GM21528 (cell line): ENCODE results near the gene PLIN3.
"Not testable (repeated sequence)": the region's sequence is repeated elsewhere in the genome, so short reads cannot be mapped to it uniquely, and the experiment has no call there.

Experiments
- ATAC-seq: cut with Tn5 transposase; IDR thresholded peaks from one replicate; pipeline ENCODE4 v1.9.1; 2021; ENCODE audit warnings: mild to moderate bottlenecking, moderate library complexity; ENCODE audit not compliant: unreplicated experiment, low FRiP score

Gene PLIN3

DNA sequence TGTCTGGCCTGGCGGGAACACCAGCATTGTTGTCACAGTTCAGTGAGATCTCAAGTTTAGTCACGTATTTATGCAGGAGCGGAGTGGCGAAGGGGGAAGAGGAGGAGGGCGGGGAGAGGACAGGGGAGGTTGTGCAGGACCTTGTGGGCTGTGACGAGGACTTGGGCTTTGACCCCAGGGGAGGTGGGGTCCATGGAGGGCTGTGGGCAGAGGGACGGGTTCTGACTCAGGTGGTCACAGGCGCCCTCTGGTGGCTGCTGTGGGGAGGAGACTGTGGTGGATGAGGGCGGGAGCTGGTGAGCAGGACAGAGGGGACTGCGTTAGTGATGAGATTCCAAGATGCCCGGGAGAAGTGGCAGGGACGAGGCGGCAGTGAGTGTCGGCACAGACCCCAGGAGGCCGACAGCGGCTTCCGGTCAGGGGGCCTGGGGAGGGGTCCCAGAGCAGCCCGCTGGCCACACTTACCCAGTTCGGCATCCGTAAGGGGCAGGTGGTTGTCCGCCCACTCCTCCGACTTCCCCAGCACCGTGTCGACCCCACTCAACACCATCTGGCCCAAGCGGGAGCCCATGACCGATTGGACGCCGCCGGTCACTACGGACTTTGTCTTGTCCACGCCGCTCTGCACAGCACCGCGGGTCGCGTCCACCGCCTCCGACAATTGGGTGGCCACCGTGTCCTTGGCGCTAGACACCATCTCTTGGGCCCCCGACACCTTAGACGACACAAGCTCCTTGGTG lies 15.7 kb downstream of the PLIN3 start:
- no peak for ATAC-seq

DNA sequence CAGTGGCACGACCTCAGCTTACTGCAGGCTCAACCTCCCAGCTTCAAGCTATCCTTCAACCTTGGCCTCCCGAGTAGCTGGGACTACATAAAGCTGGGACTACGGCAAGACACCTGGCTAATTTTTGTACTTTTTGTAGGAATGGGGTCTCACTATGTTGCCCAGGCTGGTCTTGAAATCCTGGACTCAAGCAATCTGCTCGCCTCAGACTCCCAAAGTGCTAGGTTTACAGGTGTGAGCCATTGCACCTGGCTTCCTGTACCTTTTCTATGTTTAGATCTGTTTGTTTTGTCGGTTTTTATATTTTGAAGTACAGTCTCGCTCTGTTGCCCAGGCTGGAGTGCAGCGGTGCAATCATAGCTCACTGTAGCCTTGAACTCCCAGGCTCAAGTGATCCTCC lies 18.4 kb downstream of the PLIN3 start:
- ATAC-seq = no peak

DNA sequence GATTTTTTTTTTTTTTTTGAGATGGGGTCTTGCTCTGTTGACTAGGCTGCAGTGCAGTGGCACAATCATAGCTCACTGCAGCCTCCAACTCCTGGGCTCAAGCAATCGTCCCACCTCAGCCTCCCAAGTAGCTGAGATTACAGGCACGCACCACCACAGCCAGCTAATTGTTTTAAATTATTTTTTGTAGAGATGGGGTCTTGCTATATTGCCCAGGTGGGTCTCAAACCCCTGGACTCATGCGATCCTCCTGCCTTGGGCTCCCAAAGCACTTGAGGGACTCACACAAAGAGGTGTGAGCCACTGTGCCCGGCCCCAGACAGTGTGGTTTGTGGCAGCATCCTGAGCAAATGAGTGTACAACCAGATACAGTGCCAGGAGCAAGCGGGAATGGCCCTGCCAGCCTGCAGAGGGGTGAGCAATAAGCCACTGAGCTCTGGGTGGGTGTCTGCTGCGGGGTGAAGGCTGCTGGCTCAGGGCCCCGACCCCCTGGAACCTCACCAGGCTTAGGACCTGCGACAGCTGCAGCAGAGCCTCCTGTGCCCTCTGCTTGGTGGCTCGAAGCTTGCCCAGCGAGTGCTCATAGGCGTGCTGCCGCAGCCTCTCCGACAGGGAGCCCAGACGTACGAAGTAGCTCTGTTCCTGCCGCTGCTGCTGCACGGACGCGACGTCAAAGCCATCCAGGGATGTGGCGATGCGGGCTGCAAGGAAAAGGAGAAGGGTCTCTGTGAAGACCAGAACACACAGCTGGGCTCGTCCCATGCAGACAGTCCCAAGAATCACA lies 20.1 kb downstream of the PLIN3 start:
- ATAC-seq = no peak

DNA sequence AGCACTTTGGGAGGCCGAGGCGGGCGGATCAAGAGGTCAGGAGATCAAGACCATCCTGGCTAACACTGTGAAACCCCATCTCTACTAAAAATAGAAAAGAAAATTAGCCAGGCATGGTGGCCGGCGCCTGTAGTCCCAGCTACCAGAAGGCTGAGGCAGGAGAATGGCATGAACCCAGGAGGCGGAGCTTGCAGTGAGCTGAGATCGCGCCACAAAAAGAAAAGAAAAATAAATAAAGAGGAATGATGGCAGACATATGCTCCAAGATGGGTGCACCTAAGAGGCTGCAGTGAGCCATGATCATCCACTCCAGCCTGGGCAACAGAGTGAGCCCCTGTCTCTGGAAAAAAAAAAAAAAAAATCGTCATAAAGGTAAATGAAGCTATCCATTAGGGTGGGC lies 21.5 kb downstream of the PLIN3 start:
- not testable (repeated sequence) for ATAC-seq

DNA sequence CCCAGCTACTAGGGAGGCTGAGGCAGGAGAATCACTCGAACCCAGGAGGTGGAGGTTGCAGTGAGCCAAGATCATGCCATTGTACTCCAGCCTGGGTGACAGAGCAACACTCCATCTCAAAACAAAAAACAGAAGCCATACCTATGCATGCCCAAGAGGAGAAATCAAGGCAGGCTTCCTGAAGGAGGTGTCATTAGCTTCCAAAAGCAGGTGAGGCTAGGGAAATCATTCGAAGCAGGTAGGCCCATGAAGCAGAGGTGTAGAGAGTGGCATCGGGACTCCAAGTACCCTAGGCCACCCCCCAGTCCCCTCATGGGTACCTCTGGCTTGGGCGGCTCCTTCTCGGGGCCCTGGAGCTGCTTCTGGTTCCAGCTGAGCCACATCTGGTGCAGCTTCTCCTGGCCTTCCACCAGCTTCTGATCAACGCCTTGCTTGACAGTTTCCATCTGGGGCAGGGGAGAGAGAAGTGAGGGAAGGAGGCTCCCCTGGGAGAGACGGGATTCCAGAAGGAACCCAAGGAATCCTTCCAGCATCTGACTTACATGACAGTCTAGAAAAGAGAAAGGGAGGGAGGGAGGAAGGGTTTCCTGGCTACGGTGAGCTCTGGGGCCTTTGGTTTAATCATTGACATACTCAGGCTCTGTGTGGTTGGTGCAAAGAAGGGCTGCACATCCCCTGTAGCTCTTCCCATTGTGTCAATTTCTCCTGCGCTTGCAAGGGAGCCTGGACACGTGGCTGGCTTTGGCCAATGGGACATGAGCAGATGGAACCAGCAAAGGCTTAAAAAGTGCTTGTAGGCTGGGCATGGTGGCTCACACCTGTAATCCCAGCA lies 22.9 kb downstream of the PLIN3 start:
- no peak for ATAC-seq

DNA sequence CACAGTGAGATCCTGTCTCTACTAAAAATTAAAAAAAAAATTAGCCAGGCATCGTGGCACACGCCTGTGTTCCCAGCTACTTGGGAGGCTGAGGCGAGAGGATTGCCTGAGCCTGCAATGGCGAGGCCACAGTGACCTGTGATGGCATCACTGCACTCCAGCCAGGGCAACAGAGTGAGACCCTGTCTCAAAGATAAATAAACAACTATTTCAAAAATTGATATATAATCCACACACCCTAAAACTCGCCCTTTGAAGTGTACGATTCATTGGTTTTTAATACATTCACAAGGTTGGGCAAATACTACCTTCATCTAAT lies 23.9 kb downstream of the PLIN3 start:
- ATAC-seq = no peak

DNA sequence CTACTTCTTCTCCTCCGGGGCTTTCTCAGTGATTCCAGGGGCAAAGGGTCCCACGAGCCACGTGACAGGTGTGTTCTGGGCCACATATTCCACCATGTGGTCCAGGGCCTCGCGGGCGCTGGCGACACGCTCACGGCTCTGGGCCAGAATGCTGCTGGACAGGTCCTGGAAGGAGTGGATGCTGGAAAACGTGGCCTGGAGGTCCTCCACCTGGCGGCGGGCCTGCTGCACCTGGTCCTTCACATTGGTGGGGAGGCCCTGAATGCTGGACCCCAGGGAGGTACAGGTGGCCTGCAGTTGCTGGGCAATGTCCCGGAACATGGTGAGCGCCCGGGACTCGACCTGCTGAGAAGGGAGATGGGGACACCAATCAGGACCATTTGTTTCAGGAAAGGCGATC lies 28.3 kb downstream of the PLIN3 start:
- ATAC-seq = no peak

DNA sequence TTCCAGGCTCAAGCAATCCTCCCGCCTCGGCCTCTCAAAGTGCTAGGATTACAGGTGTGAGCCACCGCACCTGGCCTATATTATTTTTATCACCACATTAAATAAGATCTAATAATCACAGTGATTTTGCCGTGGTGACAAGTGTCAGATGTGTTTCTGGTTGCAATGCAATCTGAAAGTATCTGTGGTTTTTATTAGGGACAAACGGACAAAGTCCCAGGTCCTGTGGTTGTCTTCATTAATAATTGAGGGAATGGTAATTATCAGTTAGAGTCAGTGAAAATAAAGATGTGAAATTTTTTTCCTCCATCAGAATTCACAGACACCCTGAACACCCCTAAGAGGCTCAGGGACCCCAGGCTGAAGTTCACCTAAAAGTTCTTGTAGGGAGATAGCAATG lies 34.7 kb downstream of the PLIN3 start:
- ATAC-seq = no peak

DNA sequence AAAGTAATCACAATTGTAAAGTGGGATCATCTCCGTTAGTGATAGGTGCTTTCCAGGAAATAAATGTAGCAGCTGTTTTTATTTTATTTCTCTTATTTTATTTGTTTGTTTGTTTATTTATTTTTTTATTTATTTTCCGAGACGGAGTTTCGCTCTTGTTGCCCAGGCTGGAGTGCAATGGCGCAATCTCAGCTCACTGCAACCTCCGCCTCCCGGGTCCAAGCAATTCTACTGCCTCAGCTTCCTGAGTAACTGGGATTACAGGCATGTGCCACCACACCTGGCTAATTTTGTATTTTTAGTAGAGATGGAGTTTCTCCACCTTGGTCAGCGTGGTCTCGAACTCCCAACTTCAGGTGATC lies 35.5 kb downstream of the PLIN3 start:
- not testable (repeated sequence) for ATAC-seq

DNA sequence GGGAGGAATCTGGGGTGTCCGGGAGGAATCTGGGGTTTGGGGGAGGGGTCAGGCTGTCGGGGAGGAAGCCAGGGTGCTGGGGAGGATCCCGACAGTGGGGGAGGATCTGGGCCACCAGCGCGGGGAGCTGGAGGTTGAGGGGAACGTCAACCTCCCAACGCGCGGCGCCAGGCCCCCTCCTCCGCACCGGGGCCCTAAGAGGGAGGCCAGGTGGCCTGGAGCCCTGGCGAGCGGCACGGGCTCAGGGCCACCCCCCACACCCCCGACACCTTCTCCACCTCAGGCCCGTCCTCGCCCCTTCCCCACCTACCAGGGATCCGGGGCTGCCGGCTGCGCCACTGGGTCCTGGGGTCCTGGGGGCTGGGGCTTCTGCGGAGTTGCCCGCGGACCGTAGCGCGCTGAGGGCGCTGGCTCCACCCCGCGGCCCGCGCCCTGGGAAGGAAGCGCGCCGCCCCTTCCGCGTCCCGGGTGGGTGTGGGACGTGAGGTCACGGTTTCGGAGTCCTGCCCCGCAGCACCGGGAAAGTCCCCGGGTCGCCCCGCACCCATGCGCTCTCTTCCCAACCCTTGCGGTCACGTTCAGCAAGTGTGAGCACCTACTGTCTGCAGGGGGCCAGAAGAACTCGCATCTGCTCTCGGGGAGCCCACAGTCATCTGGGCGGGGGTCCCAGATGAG lies 36.0 kb downstream of the PLIN3 start, which contains the start of gene TICAM1:
TICAM1 (minus strand) TSS at position 409 of the 675 bp plus-strand sequence. CDS start 13,335 bp downstream, outside the sequence.
- no peak for ATAC-seq

DNA sequence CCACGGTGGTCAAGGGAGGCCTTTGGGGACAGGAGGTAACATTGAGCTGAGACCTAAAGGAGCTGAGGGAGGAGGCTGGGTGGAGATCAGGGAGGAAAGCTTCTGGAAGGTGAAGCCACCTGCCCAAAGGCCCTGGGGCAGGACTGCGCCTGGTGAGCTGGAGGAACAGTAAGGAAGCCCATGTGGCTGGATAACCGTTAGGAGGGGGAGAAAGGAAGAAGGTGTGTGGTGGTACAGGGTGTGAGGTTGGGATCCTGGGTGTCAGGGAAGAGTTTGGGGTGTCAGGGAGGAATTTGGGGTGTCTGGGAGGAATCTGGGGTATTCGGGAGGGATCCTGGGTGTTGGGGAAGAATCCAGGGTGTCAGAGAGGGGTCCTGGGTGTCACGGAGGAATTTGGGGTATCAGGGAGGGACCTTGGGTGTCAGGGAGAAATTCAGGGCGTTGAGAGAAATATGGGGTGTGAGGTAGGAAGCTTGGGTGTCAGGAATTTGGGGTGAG lies 36.6 kb downstream of the PLIN3 start:
- ATAC-seq = no peak

DNA sequence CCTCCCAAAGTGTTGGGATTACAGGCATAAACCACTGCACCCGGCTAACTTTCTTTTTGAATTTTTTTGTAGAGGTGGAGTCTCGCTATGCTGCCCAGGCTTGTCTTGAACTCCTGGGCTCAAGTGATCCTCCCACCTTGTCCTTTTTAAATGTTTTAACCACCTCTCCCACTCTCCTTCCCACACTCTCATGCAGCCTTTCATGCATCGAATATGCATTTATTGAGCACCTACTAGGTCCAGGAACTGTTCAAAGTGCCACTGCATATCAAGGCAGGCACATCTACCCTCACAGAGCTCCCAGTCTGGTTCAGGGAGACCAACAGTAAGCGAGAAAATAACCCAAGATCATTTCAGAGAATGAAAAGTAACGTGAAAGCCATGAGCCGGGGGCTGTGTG lies 37.1 kb downstream of the PLIN3 start:
- ATAC-seq = no peak

DNA sequence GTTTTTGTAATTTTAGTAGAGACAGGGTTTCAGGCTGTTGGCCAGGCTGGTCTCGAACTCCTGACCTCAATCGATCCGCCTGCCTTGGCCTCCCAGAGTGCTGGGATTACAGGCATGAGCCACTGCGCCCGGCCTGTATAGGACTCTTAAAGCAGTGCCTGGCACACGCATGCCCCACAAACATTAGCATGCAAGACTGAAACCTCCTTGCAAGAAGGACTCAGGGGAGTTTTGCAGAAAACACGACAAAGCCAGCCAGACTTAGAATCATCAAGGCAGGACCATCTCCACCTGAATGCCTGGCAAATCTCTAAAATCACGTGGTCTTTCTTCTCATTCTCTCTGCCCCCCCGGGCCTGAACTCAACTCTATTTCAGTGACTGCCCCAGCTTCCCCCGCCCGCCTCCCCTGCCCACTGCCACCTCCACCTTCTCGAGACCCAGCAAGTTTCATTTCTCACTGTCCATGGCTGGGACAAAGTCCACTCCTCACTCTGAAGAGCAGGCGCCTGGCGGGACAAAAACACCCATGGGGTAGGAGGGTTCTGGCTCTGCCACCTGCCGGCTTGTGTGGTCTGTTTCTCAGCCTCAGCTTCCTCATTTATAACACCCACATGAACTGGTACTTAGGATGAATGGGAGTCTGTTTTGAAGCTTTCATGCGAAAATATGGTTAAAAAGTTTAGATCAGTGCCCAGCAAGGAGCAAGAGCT lies 38.3 kb downstream of the PLIN3 start:
- ATAC-seq = no peak

DNA sequence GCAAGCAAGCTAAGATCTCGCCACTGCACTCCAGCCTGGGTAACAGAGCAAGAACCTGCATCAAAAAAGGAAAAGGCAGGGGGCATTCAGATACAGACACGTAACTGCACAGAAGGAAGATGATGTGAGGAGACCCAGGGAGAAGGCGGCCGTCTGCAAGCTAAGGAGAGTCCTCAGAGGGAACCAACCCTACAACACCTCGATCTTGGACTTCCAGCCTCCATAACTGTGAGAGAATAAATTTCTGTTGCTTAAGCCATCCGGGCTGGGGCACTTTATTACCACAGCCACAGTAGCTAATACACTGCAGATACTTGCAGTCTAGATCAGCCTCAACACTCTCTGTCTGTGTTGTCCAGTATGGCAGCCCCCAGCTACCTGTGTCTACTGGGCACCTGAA lies 43.9 kb downstream of the PLIN3 start:
- no peak for ATAC-seq

DNA sequence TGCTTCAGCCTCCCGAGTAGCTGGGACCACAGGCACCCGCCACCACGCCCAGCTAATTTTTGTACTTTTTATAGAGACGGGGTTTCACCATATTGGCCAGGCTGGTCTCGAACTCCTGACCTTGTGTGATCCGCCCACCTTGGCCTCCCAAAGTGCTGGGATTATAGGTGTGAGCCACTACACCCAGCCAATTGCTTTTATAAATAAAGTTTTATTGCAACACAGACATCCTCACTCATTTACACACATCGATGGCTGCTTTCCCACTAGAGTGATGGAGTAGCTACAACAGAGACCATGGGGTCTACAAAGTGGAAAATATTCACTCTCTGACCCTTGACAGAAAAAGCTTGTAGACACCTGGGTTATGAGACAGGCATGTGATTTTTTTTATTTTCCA lies 45.1 kb downstream of the PLIN3 start:
- not testable (repeated sequence) for ATAC-seq

DNA sequence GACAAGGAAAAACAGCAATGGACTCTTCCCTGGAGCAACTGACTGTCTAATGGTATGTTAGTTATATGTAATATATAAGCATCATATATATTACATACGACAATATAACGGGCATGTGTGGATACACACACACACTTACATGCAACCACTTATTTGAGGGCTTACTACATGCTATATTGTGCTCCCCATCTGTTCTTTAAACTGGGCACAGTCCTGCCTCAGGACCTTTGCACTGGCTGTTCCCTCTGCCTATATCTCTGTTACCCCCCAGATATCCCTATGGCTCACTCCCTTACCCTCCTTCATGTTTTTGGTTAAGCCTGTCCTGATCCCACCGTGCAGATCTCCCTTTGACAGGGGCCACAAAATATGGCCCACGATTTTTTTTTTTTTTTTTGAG lies 46.2 kb downstream of the PLIN3 start:
- ATAC-seq = no peak

DNA sequence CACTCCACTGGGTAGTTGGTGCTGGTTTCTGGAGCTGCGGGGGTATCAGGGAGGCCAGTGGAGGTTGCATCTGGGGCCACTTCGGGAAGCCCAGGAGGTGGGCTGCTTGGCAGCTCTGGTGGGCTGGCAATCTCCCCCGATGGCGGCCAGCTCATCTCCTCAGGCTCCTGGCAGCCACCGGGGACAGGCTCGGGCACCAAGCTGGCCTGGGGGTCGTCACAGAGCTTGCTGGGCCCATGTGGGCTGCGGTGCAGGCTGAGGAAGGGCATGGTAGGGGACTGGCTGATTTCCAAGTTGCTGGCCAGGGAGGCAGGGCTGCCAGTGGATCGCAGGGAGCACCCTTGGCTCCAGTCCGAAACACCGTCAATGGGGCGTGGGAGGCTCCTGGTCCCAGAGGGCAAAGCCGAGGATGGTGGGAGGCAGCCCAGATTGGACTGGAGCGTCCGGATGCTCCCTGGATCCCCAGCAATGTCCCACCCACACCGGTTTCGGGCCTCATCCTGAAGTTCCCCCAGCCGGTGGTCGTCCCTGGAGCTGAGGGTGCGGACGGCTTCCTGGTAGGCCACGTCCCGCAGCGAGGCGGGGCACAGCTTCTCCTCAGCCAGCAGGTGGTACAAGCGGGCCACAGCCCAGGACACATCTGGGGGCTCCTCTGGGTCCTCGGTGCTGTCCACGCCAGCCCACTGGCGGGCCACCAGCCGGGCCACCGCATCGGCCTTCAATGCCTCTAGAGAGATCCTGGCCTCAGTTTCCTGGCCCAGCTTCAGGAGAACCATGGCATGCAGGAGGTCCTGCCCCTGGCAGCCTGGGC lies 49.8 kb downstream of the PLIN3 start:
- ATAC-seq = no peak

DNA sequence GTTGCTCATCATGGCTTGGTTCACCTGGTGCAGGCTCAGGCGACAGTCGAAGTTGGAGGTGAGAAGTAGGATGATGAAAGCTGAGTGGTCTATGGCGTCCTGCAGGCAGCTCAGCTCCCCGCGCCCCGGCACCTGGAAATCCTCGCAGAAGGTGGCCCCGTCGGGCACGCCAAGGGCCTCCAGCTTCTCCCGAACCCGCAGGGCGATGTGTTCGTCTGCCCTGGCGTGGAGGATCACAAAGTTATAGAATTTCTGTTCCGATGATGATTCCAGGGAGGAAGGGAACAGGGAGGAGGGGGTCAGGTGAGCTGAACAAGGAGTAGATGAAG lies 50.6 kb downstream of the PLIN3 start:
- ATAC-seq = no peak

DNA sequence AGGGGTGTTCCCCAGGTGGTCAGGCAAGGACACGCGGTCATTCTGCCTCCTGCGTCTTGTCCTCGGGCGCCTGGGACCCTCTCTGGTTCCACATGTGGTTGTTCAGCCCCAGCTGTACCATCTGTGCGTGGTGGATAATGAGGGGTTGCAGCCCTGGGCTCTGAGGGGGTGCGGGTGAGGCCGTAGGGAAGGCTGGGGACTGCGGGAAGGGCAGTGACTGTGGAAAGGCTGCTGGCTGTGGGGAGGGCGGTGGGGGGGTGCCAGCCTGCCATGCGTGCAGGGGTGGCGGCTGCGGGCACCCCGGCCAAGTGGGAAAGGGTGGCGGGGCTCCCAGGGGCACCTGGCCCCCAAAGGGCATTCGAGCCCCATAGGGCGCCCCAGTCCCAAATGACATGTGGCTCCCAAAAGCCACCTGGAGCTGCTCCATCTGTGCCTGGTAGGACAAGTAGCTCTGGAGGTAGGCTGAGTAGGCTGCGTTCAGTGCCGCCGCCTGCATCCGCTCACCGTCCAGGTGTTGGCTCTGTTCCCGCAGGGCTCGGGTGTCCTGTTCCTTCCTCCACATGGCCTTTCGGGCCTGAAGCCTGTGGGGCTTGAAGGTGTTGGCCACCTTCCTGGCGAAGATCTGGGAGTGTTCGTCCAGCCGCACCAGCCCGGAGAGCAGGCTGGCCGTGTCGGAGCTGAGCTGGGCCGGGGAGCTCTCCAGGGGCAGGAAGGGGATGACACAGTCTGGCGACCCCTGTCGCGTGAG lies 51.1 kb downstream of the PLIN3 start:
- ATAC-seq = no peak
